Measurements from ENCODE around the gene SLC7A1.

- TF ChIP-seq POLR2AphosphoS5 (IDR thresholded peaks at IDR 0.05) (no peak), CTCF (IDR thresholded peaks at IDR 0.05) (no peak)
Observed at GRCh38 chr13:29539856-29540255, 55.6 kb downstream of the SLC7A1 start.

Measured in breast epithelium (tissue), 3 donors.